Stimulated activated CD4-positive, alpha-beta T cell treated with anti-CD3 and anti-CD28 coated beads, Interleukin-4, amount 100 ng/mL, for 4 hours (primary cell): ENCODE data around the gene OR2T34.
"Not testable (repeated sequence)": the region's sequence is repeated elsewhere in the genome, so short reads cannot be mapped to it uniquely, and the experiment has no call there.

Source experiments
- DNase-seq, 2 experiments: peaks; one replicate each; pipeline ENCODE4 v3.0.0-alpha.2; 2020

The OR2T34 gene

DNA sequence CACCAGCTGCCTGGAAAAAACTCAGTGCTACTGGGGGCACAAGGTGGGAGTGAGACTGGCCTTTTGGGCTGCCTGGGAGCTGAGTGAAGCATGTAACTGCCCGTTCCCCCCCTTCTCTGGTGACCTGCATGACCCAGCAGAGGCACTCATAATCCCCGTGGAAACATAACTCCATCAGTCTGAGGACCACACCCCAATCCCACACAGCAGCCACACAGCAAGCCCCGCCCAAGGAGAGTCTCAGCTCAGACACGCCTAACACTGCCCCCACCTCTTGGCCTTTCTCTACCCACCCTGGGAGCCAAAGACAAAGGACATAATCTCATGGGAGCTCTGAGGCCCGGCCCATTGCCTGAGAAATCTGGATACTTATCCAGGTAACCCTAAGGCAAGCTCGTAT is 23.5 kb downstream of the OR2T34 start:
- DNase-seq: not testable (repeated sequence)

DNA sequence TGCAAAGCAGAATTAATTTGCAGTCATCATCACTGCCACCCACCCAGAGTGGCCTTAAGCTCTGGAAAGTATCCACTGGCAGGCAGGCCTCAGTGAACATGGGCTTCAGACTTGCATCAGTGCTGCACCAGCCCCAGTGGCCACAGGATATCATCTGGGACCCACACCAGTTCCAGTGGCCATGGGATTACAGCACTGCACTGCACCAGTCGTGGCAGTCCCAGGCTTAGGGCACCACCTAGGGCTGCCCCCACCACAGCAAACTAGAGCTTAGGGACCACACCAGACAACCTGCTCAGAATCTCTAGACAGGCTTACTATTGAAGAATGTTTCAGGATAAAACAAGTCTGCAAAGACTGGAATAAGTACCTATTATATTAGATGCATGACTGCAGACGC is 27.2 kb downstream of the OR2T34 start:
- DNase-seq: not testable (repeated sequence)

DNA sequence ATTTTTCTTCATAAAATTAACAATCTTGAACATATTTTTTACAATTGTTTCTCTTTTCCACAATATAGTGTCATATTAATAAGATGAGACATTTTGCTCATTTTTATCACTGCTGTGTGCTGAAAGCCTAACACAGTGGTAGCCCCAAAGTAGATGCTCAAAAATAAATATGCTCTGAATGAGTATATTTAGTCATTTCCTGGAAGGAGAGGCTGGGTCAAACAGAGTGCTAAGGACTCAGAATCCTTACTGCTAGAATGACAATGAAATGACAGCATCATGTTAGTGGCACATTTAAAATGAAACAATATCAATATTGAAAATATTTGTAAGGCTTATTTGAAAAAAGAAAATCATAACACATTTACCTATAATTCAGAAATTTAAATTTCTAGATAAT is 37.1 kb downstream of the OR2T34 start:
- not testable (repeated sequence) for DNase-seq
